SH-SY5Y (cell line): ENCODE results near the gene DLGAP1.

Experiments
- GATA2 ChIP-seq: IDR thresholded peaks from 2 replicates; pipeline ENCODE4 v1.6.1; 2011; ENCODE audit warnings: mild to moderate bottlenecking, low read depth, low read length
- GATA3 ChIP-seq: IDR thresholded peaks from 2 replicates; pipeline ENCODE4 v1.6.1; 2011; ENCODE audit warnings: low read depth, mild to moderate bottlenecking, low read length, moderate library complexity

- TF ChIP-seq GATA3 (no peak), GATA2 (no peak)
Observed at GRCh38 chr18:3889803-3890202, 565.3 kb downstream of the DLGAP1 start.
